Measurements from ENCODE around the gene TSPOAP1.

DNA sequence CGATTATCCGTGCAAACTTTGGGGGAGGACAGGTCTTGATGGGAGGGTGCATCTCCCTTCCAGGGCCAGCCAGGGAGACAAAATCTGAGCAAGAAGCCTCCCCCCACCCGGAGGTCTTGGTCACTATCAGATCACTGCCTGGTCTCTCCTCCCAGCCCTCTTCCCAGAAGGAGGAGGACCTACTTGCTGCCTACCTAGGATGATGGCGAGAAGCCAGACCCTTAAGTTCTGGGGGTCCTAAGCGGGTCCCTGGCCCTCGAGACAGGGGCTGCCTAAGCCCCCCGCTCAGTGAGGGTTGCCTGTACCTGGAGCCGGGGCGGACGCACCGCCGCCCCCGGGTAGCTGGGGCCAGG is 4.6 kb downstream of the TSPOAP1 start:
- TF ChIP-seq POLR2A (IDR thresholded peaks at IDR 0.05), result no peak
- TF ChIP-seq, protein P1, sequence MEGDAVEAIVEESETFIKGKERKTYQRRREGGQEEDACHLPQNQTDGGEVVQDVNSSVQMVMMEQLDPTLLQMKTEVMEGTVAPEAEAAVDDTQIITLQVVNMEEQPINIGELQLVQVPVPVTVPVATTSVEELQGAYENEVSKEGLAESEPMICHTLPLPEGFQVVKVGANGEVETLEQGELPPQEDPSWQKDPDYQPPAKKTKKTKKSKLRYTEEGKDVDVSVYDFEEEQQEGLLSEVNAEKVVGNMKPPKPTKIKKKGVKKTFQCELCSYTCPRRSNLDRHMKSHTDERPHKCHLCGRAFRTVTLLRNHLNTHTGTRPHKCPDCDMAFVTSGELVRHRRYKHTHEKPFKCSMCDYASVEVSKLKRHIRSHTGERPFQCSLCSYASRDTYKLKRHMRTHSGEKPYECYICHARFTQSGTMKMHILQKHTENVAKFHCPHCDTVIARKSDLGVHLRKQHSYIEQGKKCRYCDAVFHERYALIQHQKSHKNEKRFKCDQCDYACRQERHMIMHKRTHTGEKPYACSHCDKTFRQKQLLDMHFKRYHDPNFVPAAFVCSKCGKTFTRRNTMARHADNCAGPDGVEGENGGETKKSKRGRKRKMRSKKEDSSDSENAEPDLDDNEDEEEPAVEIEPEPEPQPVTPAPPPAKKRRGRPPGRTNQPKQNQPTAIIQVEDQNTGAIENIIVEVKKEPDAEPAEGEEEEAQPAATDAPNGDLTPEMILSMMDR (IDR thresholded peaks at IDR 0.05), result no peak
